Activated CD4-positive, alpha-beta T cell treated with anti-CD3 and anti-CD28 coated beads, Interleukin-2, amount 10 ng/mL, durations not matched to agents 24 days and 14 days (primary cell): ENCODE data around the gene PTPRJ. TPM values are rescaled to one million over a fixed set of nuclear protein-coding genes. Genes with fewer than 3 reads are reported as not detected.
"Not testable (repeated sequence)": the region's sequence is repeated elsewhere in the genome, so short reads cannot be mapped to it uniquely, and the experiment has no call there.

ENCODE experiments used
- DNase-seq: peaks from one replicate; pipeline ENCODE4 v3.0.0; 2022
- H3K27ac Mint-ChIP-seq: one replicate; pipeline ENCODE4 v1.8.0; 2022; ENCODE audit warnings: mild to moderate bottlenecking, mixed read lengths
- H3K27me3 Mint-ChIP-seq: one replicate; pipeline ENCODE4 v1.8.0; 2022; ENCODE audit warnings: mixed read lengths
- H3K36me3 Mint-ChIP-seq: one replicate; pipeline ENCODE4 v1.8.0; 2022; ENCODE audit warnings: low read depth, mild to moderate bottlenecking, mixed read lengths
- H3K4me1 Mint-ChIP-seq: one replicate; pipeline ENCODE4 v1.8.0; 2021; ENCODE audit warnings: mixed read lengths
- H3K4me3 Mint-ChIP-seq: one replicate; pipeline ENCODE4 v1.8.0; 2022; ENCODE audit warnings: mild to moderate bottlenecking, moderate library complexity, mixed read lengths
- H3K9me3 Mint-ChIP-seq: one replicate; pipeline ENCODE4 v1.8.0; 2021; ENCODE audit warnings: mixed read lengths
- intact Hi-C: fragments of 100-400 bp; cut with micrococcal nuclease; formaldehyde crosslinking; loops from one replicate; pipeline ENCODE4 v1.15.1; 2023
- total RNA-seq: library from RNA; stranded (reverse); gene quantifications from 2 replicates; pipeline ENCODE4 v1.2.3, GENCODE V29; 2022

PTPRJ gene
- total RNA-seq, 1 donor from 2014 or later = 52.2 TPM

DNA sequence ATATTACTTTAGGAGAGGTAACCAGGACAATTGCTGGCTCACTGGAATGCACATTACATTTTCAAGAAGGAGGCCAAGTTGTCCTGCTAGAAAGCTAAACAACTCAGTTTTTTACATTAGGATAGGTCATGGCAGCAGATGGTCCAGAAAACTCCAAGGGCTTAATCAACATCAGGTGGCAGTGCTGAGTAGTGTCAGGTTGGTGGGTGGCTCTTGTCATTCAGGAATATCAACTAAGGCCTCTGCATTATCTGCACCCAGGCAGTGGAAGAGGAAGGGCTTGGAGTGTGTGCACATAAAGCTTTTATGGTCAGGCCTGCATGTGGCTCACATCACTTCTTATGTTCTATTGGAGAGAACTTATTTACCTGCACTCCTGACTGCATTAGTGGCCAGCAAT is 204.1 kb downstream of the PTPRJ start:
- no peak overlapping the region for H3K4me3 Mint-ChIP-seq
- H3K9me3 Mint-ChIP-seq = peaks cover 5% of the 10 kb centered on the region
- no peak for DNase-seq
- peaks cover 5% of the 10 kb centered on the region for H3K4me1 Mint-ChIP-seq
- peaks cover 5% of the 10 kb centered on the region for H3K36me3 Mint-ChIP-seq
- intact Hi-C loops = no loop called here
- peaks cover 4% of the 10 kb centered on the region for H3K27me3 Mint-ChIP-seq
- no peak overlapping the region for H3K27ac Mint-ChIP-seq

DNA sequence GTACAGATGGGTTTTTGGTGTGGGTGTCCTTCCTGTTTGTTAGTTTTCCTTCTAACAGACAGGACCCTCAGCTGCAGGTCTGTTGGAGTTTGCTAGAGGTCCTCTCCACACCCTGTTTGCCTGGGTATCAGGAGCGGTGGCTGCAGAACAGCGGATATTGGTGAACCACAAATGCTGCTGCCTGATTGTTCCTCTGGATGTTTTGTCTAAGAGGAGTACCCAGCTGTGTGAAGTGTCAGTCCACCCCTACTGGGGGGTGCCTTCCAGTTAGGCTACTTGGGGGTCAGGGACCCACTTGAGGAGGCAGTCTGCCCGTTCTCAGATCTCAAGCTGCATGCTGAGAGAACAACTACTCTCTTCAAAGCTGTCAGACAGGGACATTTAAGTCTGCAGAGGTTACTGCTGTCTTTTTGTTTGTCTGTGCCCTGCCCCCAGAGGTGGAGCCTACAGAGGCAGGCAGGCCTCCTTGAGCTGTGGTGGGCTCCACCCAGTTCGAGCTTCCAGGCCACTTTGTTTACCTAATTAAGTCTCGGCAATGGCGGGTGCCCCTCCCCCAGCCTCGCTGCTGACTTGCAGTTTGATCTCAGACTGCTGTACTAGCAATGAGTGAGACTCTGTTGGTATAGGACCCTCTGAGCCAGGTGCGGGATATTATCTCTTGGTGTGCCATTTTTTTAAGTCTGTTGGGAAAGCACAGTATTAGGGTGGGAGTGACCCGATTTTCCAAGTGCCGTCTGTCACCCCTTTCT is 210.7 kb downstream of the PTPRJ start:
- Mint-ChIP-seq H3K4me3 (peak overlapping the region; percentile 69), H3K27ac (peak overlapping the region; percentile 83), H3K36me3 (peaks cover 15% of the 10 kb centered on the region), H3K4me1 (peaks cover 26% of the 10 kb centered on the region), H3K9me3 (peaks cover 21% of the 10 kb centered on the region)
- DNase-seq = peak; percentile 79
- H3K27me3 Mint-ChIP-seq, intact Hi-C loops: not testable (repeated sequence)

DNA sequence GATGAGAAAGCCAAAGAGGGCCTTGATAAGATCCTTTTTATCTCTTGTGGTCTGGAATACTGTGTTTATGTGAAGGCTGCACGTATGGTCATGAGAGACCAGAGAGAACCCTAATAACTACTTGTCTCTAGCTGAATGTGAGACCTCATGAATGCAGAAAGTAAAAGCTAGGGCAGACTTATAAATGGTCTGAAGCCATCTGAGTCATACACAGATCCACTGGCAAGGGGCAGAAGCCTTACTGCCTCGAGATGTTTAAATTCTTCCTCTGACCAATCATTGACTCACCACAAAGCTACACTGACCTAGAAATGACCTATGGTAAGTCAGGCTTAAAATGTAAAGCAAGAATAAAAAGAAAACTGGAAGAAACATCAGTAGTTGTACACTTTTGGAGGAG is 213.5 kb downstream of the PTPRJ start:
- H3K36me3 Mint-ChIP-seq = peaks cover 19% of the 10 kb centered on the region
- intact Hi-C loops = no loop called here
- DNase-seq = no peak
- H3K4me1 Mint-ChIP-seq = peaks cover 26% of the 10 kb centered on the region
- H3K4me3 Mint-ChIP-seq = no peak overlapping the region
- H3K27me3 Mint-ChIP-seq = peaks cover 6% of the 10 kb centered on the region
- H3K27ac Mint-ChIP-seq = no peak overlapping the region
- peaks cover 32% of the 10 kb centered on the region for H3K9me3 Mint-ChIP-seq

DNA sequence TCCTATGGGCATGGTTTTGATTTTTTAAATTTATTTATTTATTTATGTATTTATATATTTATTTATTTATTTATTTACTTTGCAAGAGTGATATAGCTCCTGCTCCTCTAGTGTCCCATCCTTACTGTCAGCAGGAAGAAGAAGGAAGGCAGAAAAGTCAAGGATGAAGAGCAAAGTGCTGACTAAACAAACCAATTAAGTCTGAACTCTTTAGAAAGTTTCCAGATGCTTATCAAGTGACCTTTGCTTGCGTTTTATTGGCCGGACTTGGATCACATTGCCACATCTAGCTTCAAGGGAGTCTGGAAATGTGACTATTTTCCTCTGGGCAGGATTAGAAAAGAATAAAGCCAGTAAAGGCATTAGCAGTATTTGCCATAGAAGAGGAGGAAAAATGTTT is 227.5 kb downstream of the PTPRJ start:
- DNase-seq = no peak
- Mint-ChIP-seq H3K27me3 (peaks cover 27% of the 10 kb centered on the region), H3K36me3 (no peaks in the 10 kb centered on the region), H3K4me3 (no peak overlapping the region), H3K9me3 (peaks cover 7% of the 10 kb centered on the region), H3K27ac (no peak overlapping the region), H3K4me1 (no peaks in the 10 kb centered on the region)
- intact Hi-C loops = no loop called here

DNA sequence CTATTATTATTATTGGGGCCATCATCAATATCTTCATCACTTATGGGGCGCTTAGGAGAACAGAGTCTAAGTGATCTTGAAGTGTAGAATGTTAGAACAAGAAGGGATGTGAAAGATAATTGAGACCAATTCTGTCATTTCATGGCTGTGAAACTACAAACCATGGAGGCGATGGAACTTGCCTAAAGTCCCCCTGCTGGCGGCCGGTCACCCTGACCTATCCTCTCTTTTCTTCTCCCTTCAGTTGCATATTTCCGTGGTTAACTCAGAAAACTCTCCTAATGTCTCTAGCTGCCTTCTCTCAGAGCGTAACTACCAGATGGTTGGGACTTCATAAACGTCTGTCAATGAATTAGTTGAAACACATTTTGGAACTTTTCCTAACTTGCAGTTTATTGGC is 229.7 kb downstream of the PTPRJ start:
- Mint-ChIP-seq H3K27ac (no peak overlapping the region), H3K36me3 (no peaks in the 10 kb centered on the region), H3K4me1 (peaks cover under 1% of the 10 kb centered on the region), H3K9me3 (no peaks in the 10 kb centered on the region), H3K27me3 (peaks cover 15% of the 10 kb centered on the region), H3K4me3 (no peak overlapping the region)
- intact Hi-C loops = no loop called here
- no peak for DNase-seq

DNA sequence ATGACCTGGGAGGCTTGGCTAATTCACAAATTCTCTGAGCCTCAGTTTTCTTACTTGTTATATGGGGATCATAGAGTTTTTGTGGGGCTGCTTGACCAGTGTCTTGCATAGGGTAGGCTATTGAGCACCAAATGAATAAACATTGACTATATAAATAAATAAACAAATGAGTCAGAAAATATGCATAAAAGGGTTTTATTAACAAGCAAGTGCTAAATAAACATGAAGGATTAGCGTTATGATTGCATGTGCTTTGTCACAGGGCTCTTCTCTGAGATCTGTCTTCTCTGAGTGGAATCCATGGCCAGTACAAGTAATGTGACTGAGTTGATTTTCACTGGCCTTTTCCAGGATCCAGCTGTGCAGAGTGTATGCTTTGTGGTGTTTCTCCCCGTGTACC is 236.2 kb downstream of the PTPRJ start, which contains the start of gene OR4B1:
Gene OR4B1, plus strand, starts transcription at position 301 of the 400 bp plus-strand sequence. Its CDS starts 0 bp downstream, at position 301.
- Mint-ChIP-seq H3K36me3 (no peaks in the 10 kb centered on the region), H3K4me1 (peaks cover 2% of the 10 kb centered on the region), H3K27ac (no peak within 1 kb of the TSS), H3K4me3 (no peak within 1 kb of the TSS), H3K27me3 (no peaks in the 10 kb centered on the region), H3K9me3 (no peaks in the 10 kb centered on the region)
- intact Hi-C loops = no loop called here
- no peak for DNase-seq

Other genes starting within 250 kb of the PTPRJ start
- gene FNBP4, start 213.2 kb upstream of the PTPRJ start, total RNA-seq = 142 and 159 TPM in 2 replicates
- 102 and 104 TPM in 2 replicates for gene NUP160, start 132.2 kb upstream of the PTPRJ start, total RNA-seq
- gene OR4B1, start 236.3 kb downstream of the PTPRJ start, total RNA-seq = not detected in 2 replicates